Esophagus squamous epithelium (tissue), 4 donors: Measurements from ENCODE around the gene JHY.

Experiments
- CTCF ChIP-seq, 6 experiments: fragments of 450-650 bp in 4 of 6; fragments of 200-600 bp in 2 of 6; sonication (generic) in 2 of 6; IDR thresholded peaks; one replicate each; pipeline ENCODE4 v1.5.1; 2016 to 2019; ENCODE audit warnings: antibody characterized with exemption in 6 of 6, mild to moderate bottlenecking in 4 of 6, moderate library complexity in 4 of 6
- POLR2A ChIP-seq, 4 donors: fragments of 450-650 bp; IDR thresholded peaks; one replicate each; pipeline ENCODE4 v1.6.1; 2017; ENCODE audit warnings: antibody characterized with exemption in 4 of 4, mild to moderate bottlenecking in 4 of 4, moderate library complexity in 3 of 4

GRCh38 chr11:122847466-122847865 lies 35.1 kb upstream of the JHY start:
- TF ChIP-seq CTCF (IDR thresholded peaks at IDR 0.05), result no peak
- no peak for TF ChIP-seq POLR2A (IDR thresholded peaks at IDR 0.05)
